Left ventricle myocardium inferior (tissue), 1 donor: ENCODE measurements around the gene SLC16A10. TPM values are rescaled to one million over a fixed set of nuclear protein-coding genes. Genes with fewer than 3 reads are reported as not detected.

Experiments used
- DNase-seq: peaks from one replicate; pipeline ENCODE4 v3.0.0-alpha.2; 2020
- H3K27ac ChIP-seq: fragments of 200-600 bp; replicated peaks from 2 replicates; pipeline ENCODE4 v1.8.0; 2021
- H3K27me3 ChIP-seq: fragments of 200-600 bp; 2 replicates; pipeline ENCODE4 v1.8.0; 2021; ENCODE audit warnings: low read depth
- H3K36me3 ChIP-seq: fragments of 200-600 bp; 2 replicates; pipeline ENCODE4 v1.8.0; 2021
- H3K4me1 ChIP-seq: fragments of 200-600 bp; 2 replicates; pipeline ENCODE4 v1.8.0; 2021
- H3K4me3 ChIP-seq: fragments of 200-600 bp; 2 replicates; pipeline ENCODE4 v1.8.0; 2021; ENCODE audit warnings: mild to moderate bottlenecking, moderate library complexity
- H3K9me3 ChIP-seq: fragments of 200-600 bp; replicated peaks from 2 replicates; pipeline ENCODE4 v1.8.0; 2021
- CTCF ChIP-seq: fragments of 200-600 bp; IDR thresholded peaks from 2 replicates; pipeline ENCODE4 v1.8.0; 2021; ENCODE audit warnings: antibody characterized with exemption, mild to moderate bottlenecking, borderline replicate concordance
- intact Hi-C: fragments of 100-400 bp; cut with micrococcal nuclease; formaldehyde crosslinking; loops from one replicate; pipeline ENCODE4 v1.11.0; 2022
- total RNA-seq: library from RNA; stranded (reverse); fragmentation: NEBNext Ultra II Directional; extraction: Animal tissue kit (Norgen Biotek cat#: 25700); gene quantifications from one replicate; pipeline ENCODE4 v1.2.1, GENCODE V29; 2021
- donor health status: DM: no; HTN: yes; CAD: no; lungs with severe emphysema.

Gene SLC16A10
- total RNA-seq, 1 donor from 2014 or later = 4.5 TPM

GRCh38 chr6:111278731-111279130 lies 191.4 kb downstream of the SLC16A10 start:
- intact Hi-C loops = no loop called here
- Histone ChIP-seq H3K4me1 (no peaks in the 10 kb centered on the region), H3K4me3 (no peak overlapping the region), H3K27ac (no peak overlapping the region), H3K9me3 (peaks cover 29% of the 10 kb centered on the region), H3K36me3 (peaks cover 73% of the 10 kb centered on the region), H3K27me3 (no peaks in the 10 kb centered on the region)
- TF ChIP-seq CTCF = no peak
- no peak for DNase-seq

GRCh38 chr6:111280445-111280955 lies 193.2 kb downstream of the SLC16A10 start:
- no peak for DNase-seq
- Histone ChIP-seq H3K27ac (no peak overlapping the region), H3K36me3 (peaks cover 56% of the 10 kb centered on the region), H3K27me3 (no peaks in the 10 kb centered on the region), H3K4me3 (no peak overlapping the region), H3K9me3 (peaks cover 11% of the 10 kb centered on the region), H3K4me1 (no peaks in the 10 kb centered on the region)
- intact Hi-C loops = no loop called here
- no peak for TF ChIP-seq CTCF

Other genes with a start within 250 kb of the SLC16A10 start
- 72.8 TPM for gene AMD1, start 212.7 kb upstream of the SLC16A10 start, total RNA-seq
- gene GTF3C6, start 128.8 kb upstream of the SLC16A10 start, total RNA-seq = 102 TPM
- 23.9 TPM for gene RPF2, start 105.5 kb upstream of the SLC16A10 start, total RNA-seq